Renal cortical epithelial cell (primary cell): ENCODE results near the gene KLRF2. TPM values are rescaled to one million over a fixed set of nuclear protein-coding genes. Genes with fewer than 3 reads are reported as not detected.

Experiments
- DNase-seq: peaks from one replicate; pipeline ENCODE4 v3.0.0-alpha.2; 2011; ENCODE audit warnings: low read depth
- total RNA-seq: library from RNA; depleted of rRNA; stranded (reverse); fragments of >200 nt; gene quantifications from 2 replicates; pipeline ENCODE4 v1.2.3, GENCODE V29; 2014

Gene KLRF2
- total RNA-seq, 1 donor from 2014 or later = not detected

DNA sequence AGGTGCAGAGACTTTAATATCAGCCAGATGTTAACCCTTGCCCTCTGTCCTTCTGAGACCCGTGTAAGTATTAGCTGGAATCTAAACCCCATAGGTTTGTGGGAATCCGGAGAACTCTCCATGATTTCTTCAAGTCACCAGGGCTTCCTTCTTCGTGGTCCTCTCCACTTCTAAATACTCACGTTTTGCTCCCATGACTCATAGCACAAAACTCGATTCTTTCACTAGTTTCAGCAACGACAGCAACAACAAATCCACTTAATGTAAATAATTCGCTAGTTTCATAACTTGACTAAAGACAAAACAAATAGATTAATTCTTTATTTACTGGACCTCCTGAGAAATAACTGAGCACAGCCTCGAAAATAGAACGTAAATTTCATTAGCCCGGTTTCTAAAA is 55.3 kb downstream of the KLRF2 start:
- DNase-seq = no peak

- DNase-seq = peak; percentile 3
These were observed 59.1 kb downstream of the KLRF2 start for GRCh38 chr12:9940375-9940774.

DNA sequence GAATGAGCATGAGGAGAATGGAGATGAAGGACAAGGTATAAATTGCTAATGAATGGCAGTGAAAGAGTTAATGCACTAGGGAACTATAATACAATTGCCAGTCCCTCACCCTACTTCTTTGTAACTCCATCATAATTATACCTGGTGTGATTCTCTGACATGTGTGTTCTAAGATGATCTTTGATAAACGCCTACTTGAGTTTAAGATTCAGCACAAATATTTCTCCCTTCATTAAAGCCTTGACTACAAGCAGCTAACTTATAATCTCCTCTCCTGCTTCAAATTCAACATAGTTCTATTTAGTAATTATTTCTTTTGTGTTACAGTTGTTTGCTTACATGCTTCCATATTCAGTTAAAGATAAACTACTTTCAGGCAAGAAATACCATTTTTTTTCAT is 60.5 kb downstream of the KLRF2 start:
- DNase-seq = no peak

GRCh38 chr12:9943240-9943639 is 62.0 kb downstream of the KLRF2 start:
- DNase-seq = no peak

DNA sequence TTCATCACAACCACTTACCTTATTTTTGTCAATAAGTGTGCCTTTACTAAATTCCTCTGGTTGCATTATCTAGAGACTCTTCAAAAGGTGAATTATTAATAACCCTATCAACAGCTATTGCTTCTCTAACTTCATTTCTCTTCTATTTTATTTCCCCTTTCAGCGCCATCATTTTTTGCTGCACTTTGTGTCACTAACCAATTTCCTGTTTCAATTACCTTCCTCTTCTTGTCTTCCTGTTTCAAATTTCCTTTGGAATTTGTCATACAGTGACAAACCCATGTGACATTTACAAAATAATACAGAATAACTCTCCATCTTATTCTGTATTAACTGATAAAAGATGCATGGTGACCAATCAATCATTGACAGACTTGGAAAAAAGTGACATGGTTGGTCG is 63.1 kb downstream of the KLRF2 start:
- DNase-seq = no peak

Other genes starting within 250 kb of the KLRF2 start
- gene CLEC2D, start 211.8 kb upstream of the KLRF2 start, total RNA-seq = 1.2 and 2.2 TPM in 2 replicates
- gene CLECL1, start 148.4 kb upstream of the KLRF2 start, total RNA-seq = not detected in 2 replicates
- 0.25 and 1.2 TPM in 2 replicates for gene CD69, start 120.6 kb upstream of the KLRF2 start, total RNA-seq
- gene KLRF1, start 54.0 kb upstream of the KLRF2 start, total RNA-seq = 0.15 and 1.4 TPM in 2 replicates
- gene CLEC2B, start 12.1 kb upstream of the KLRF2 start, total RNA-seq = 0.10 and 0.52 TPM in 2 replicates
- gene CLEC2A, start 50.9 kb downstream of the KLRF2 start, total RNA-seq = not detected in 2 replicates
- gene CLEC12A, start 89.9 kb downstream of the KLRF2 start, total RNA-seq = not detected in 2 replicates
- not detected in 2 replicates for gene CLEC1B, start 117.6 kb downstream of the KLRF2 start, total RNA-seq
- not detected in 2 replicates for gene CLEC12B, start 129.1 kb downstream of the KLRF2 start, total RNA-seq
- gene CLEC9A, start 149.2 kb downstream of the KLRF2 start, total RNA-seq = not detected in 2 replicates
- gene CLEC1A, start 217.5 kb downstream of the KLRF2 start, total RNA-seq = not detected in 2 replicates
- gene CLEC7A, start 248.7 kb downstream of the KLRF2 start, total RNA-seq = 0.05 TPM in 1 of 2 replicates, not detected in the other